NCI-H526 treated with DMSO at 0.1 percent for 48 hours (cell line): Measurements from ENCODE around the gene N4BP2L1.
"Not testable (repeated sequence)": the region's sequence is repeated elsewhere in the genome, so short reads cannot be mapped to it uniquely, and the experiment has no call there.

Experiments used
- DNase-seq: peaks from one replicate; lab custom pipeline; 2025; lab: John Stamatoyannopoulos, UW

The N4BP2L1 gene

GRCh38 chr13:32390048-32390447 is 37.9 kb downstream of the N4BP2L1 start:
- no peak for DNase-seq

GRCh38 chr13:32385410-32385809 is 42.5 kb downstream of the N4BP2L1 start:
- DNase-seq: no peak

GRCh38 chr13:32384702-32385101 is 43.2 kb downstream of the N4BP2L1 start:
- no peak for DNase-seq

- no peak for DNase-seq
Observed at GRCh38 chr13:32383836-32384618, 43.9 kb downstream of the N4BP2L1 start.

- peak; percentile 7 for DNase-seq
Observed at GRCh38 chr13:32381539-32381938, 46.4 kb downstream of the N4BP2L1 start.

- no peak for DNase-seq
Observed at GRCh38 chr13:32378012-32378411, 49.9 kb downstream of the N4BP2L1 start.

GRCh38 chr13:32376642-32377415 is 51.1 kb downstream of the N4BP2L1 start:
- DNase-seq: no peak

GRCh38 chr13:32370805-32371204 is 57.1 kb downstream of the N4BP2L1 start:
- DNase-seq: no peak

GRCh38 chr13:32362574-32362973 is 65.4 kb downstream of the N4BP2L1 start:
- DNase-seq: no peak

GRCh38 chr13:32355935-32356334 is 72.0 kb downstream of the N4BP2L1 start:
- DNase-seq: not testable (repeated sequence)

GRCh38 chr13:32354040-32354439 is 73.9 kb downstream of the N4BP2L1 start:
- DNase-seq: no peak

GRCh38 chr13:32350839-32351441 is 77.0 kb downstream of the N4BP2L1 start:
- DNase-seq: not testable (repeated sequence)
